GM12878 (cell line): Measurements from ENCODE around the gene MYMX. TPM values are rescaled to one million over a fixed set of nuclear protein-coding genes. Genes with fewer than 3 reads are reported as not detected.

Experiments used
- CBX5 ChIP-seq: sonication (generic); IDR thresholded peaks from 2 replicates; pipeline ENCODE4 v1.6.1; 2016; ENCODE audit warnings: low read depth, moderate library complexity, mild to moderate bottlenecking, inconsistent platforms
- CHD2 ChIP-seq: IDR thresholded peaks from 2 replicates; pipeline ENCODE4 v1.6.1; 2011; ENCODE audit warnings: low read depth, low read length, improper control_type of control experiment, borderline replicate concordance
- ESRRA ChIP-seq: IDR thresholded peaks from 2 replicates; pipeline ENCODE4 v1.6.1; 2012; ENCODE audit warnings: mild to moderate bottlenecking, low read length, improper control_type of control experiment
- IKZF1 ChIP-seq: fragments of 450-650 bp; conservative IDR thresholded peaks from 2 replicates; pipeline ENCODE4 v1.6.1; 2017; ENCODE audit warnings: antibody characterized with exemption, mild to moderate bottlenecking
- IKZF2 ChIP-seq, 2 experiments: fragments of 450-650 bp; IDR thresholded peaks; 2 replicates each; pipeline ENCODE4 v1.6.1; 2017; ENCODE audit warnings: mild to moderate bottlenecking in 2 of 2, moderate library complexity in 2 of 2
- MTA3 ChIP-seq: IDR thresholded peaks from 2 replicates; pipeline ENCODE4 v1.6.1; 2012; ENCODE audit warnings: low read length, inconsistent platforms, borderline replicate concordance
- STAT1 ChIP-seq: fragments of 450-650 bp; conservative IDR thresholded peaks from 2 replicates; pipeline ENCODE4 v1.6.1; 2014; ENCODE audit warnings: antibody characterized with exemption, mild to moderate bottlenecking
- SUPT20H ChIP-seq: IDR thresholded peaks from 2 replicates; pipeline ENCODE4 v1.6.1; 2011; ENCODE audit warnings: low read depth, mild to moderate bottlenecking, low read length, moderate library complexity, borderline replicate concordance; ENCODE audit not compliant: control insufficient read depth
- TCF12 ChIP-seq: IDR thresholded peaks from 2 replicates; pipeline ENCODE4 v1.6.1; 2011; ENCODE audit warnings: low read depth, mild to moderate bottlenecking, low read length
- TCF3 ChIP-seq: IDR thresholded peaks from 2 replicates; pipeline ENCODE4 v1.6.1; 2012; ENCODE audit warnings: low read depth, mild to moderate bottlenecking, low read length, borderline replicate concordance; ENCODE audit not compliant: insufficient read depth
- ZNF207 ChIP-seq: fragments of 450-650 bp; IDR thresholded peaks from 2 replicates; pipeline ENCODE4 v1.6.1; 2014; ENCODE audit warnings: antibody characterized with exemption, mild to moderate bottlenecking, borderline replicate concordance
- polyA plus RNA-seq, 11 experiments: library from polyadenylated mRNA; depleted of rRNA in 4 of 11; unstranded in 6 of 11; stranded (reverse) in 5 of 11; fragments of >200 nt; fragmentation: Nextera tagmentation in 4 of 11; fragmentation: Illumina TruSeq in 1 of 11; extraction: Ambion mirVana in 4 of 11; extraction: Trizol in 1 of 11; gene quantifications; 1 replicate in 1 of 11; 2 replicates in 10 of 11; pipeline versions ENCODE4 v1.2.1 to v1.2.3, GENCODE V29; 2011 to 2016; ENCODE audit warnings: inconsistent platforms in 2 of 11, missing spikeins in 2 of 11, low read depth in 1 of 11
- total RNA-seq, 4 experiments: library from RNA; depleted of rRNA in 3 of 4; stranded (reverse); fragments of >200 nt in 3 of 4; fragmentation: Illumina TruSeq in 1 of 4; extraction: Trizol in 1 of 4; gene quantifications; 2 replicates each; pipeline versions ENCODE4 v1.2.1 to v1.2.3, GENCODE V29; 2013 to 2021
- TF ChIP-seq, protein P1 (sequence below): fragments of 450-650 bp; formaldehyde crosslinking; IDR thresholded peaks from 2 replicates; pipeline ENCODE4 v1.4.0; 2020; ENCODE audit warnings: mild to moderate bottlenecking, moderate library complexity
- TF ChIP-seq, protein P2 (sequence below): fragments of 450-650 bp; IDR thresholded peaks from 2 replicates; pipeline ENCODE4 v1.6.1; 2018; ENCODE audit warnings: mild to moderate bottlenecking, low read depth, moderate library complexity; ENCODE audit not compliant: partially characterized antibody
- TF ChIP-seq, protein P3 (sequence below): fragments of 450-650 bp; IDR thresholded peaks from 2 replicates; pipeline ENCODE4 v1.6.1; 2017; ENCODE audit warnings: mild to moderate bottlenecking, moderate library complexity
- TF ChIP-seq, protein P4 (sequence below): fragments of 450-650 bp; IDR thresholded peaks from 2 replicates; pipeline ENCODE4 v1.6.1; 2017; ENCODE audit warnings: antibody characterized with exemption, mild to moderate bottlenecking, moderate library complexity

Gene MYMX
- total and polyA plus RNA-seq, 10 of the 15 experiments (the other 5 are each of a cell fraction or from before 2014, with no cell fraction given): not detected

DNA sequence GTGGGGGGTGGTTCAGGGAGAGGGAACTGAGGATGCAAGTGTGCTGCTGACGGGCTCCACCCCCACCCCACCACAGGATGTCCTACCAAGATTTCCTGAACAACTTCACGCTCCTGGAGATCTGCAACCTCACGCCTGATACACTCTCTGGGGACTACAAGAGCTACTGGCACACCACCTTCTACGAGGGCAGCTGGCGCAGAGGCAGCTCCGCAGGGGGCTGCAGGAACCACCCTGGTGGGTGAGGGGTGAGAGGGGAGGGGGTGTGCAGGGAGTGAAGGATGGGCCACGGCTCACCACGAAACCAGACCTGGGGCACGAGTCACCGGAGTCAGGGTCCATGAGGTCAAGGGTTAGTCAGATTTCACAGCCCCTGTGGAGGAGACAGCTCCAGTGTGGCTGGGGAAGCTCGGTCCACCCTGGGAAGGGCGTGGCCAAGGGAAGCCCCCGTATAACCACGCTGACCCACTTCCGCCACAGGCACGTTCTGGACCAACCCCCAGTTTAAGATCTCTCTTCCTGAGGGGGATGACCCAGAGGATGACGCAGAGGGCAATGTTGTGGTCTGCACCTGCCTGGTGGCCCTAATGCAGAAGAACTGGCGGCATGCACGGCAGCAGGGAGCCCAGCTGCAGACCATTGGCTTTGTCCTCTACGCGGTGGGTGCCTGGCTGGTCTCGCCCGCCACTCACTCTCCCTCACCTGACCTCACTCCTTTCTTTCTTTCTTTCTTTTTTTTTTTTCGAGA lies 39.8 kb upstream of the MYMX start (continued):
- TF ChIP-seq, protein P1, sequence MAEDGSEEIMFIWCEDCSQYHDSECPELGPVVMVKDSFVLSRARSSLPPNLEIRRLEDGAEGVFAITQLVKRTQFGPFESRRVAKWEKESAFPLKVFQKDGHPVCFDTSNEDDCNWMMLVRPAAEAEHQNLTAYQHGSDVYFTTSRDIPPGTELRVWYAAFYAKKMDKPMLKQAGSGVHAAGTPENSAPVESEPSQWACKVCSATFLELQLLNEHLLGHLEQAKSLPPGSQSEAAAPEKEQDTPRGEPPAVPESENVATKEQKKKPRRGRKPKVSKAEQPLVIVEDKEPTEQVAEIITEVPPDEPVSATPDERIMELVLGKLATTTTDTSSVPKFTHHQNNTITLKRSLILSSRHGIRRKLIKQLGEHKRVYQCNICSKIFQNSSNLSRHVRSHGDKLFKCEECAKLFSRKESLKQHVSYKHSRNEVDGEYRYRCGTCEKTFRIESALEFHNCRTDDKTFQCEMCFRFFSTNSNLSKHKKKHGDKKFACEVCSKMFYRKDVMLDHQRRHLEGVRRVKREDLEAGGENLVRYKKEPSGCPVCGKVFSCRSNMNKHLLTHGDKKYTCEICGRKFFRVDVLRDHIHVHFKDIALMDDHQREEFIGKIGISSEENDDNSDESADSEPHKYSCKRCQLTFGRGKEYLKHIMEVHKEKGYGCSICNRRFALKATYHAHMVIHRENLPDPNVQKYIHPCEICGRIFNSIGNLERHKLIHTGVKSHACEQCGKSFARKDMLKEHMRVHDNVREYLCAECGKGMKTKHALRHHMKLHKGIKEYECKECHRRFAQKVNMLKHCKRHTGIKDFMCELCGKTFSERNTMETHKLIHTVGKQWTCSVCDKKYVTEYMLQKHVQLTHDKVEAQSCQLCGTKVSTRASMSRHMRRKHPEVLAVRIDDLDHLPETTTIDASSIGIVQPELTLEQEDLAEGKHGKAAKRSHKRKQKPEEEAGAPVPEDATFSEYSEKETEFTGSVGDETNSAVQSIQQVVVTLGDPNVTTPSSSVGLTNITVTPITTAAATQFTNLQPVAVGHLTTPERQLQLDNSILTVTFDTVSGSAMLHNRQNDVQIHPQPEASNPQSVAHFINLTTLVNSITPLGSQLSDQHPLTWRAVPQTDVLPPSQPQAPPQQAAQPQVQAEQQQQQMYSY (CRISPR knock-in tag): no peak
- no peak for TF ChIP-seq SUPT20H
- TF ChIP-seq TCF12: peak; percentile 86; the same call in 1 of the 2 replicates
- no peak; the same call in 1 of the 2 replicates for TF ChIP-seq CHD2
- TF ChIP-seq TCF3: peak; percentile 43; the same call in 1 of the 2 replicates
- TF ChIP-seq, protein P2, sequence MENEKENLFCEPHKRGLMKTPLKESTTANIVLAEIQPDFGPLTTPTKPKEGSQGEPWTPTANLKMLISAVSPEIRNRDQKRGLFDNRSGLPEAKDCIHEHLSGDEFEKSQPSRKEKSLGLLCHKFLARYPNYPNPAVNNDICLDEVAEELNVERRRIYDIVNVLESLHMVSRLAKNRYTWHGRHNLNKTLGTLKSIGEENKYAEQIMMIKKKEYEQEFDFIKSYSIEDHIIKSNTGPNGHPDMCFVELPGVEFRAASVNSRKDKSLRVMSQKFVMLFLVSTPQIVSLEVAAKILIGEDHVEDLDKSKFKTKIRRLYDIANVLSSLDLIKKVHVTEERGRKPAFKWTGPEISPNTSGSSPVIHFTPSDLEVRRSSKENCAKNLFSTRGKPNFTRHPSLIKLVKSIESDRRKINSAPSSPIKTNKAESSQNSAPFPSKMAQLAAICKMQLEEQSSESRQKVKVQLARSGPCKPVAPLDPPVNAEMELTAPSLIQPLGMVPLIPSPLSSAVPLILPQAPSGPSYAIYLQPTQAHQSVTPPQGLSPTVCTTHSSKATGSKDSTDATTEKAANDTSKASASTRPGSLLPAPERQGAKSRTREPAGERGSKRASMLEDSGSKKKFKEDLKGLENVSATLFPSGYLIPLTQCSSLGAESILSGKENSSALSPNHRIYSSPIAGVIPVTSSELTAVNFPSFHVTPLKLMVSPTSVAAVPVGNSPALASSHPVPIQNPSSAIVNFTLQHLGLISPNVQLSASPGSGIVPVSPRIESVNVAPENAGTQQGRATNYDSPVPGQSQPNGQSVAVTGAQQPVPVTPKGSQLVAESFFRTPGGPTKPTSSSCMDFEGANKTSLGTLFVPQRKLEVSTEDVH: no peak
- peak; percentile 55 for TF ChIP-seq IKZF1
- no peak for TF ChIP-seq STAT1
- TF ChIP-seq IKZF2 (IDR thresholded peaks at IDR 0.05): peak; percentile 38 to 62; a peak in 3 of 4 replicates
- TF ChIP-seq CBX5: no peak
- TF ChIP-seq ZNF207: no peak
- TF ChIP-seq ESRRA: no peak
- TF ChIP-seq, protein P3, sequence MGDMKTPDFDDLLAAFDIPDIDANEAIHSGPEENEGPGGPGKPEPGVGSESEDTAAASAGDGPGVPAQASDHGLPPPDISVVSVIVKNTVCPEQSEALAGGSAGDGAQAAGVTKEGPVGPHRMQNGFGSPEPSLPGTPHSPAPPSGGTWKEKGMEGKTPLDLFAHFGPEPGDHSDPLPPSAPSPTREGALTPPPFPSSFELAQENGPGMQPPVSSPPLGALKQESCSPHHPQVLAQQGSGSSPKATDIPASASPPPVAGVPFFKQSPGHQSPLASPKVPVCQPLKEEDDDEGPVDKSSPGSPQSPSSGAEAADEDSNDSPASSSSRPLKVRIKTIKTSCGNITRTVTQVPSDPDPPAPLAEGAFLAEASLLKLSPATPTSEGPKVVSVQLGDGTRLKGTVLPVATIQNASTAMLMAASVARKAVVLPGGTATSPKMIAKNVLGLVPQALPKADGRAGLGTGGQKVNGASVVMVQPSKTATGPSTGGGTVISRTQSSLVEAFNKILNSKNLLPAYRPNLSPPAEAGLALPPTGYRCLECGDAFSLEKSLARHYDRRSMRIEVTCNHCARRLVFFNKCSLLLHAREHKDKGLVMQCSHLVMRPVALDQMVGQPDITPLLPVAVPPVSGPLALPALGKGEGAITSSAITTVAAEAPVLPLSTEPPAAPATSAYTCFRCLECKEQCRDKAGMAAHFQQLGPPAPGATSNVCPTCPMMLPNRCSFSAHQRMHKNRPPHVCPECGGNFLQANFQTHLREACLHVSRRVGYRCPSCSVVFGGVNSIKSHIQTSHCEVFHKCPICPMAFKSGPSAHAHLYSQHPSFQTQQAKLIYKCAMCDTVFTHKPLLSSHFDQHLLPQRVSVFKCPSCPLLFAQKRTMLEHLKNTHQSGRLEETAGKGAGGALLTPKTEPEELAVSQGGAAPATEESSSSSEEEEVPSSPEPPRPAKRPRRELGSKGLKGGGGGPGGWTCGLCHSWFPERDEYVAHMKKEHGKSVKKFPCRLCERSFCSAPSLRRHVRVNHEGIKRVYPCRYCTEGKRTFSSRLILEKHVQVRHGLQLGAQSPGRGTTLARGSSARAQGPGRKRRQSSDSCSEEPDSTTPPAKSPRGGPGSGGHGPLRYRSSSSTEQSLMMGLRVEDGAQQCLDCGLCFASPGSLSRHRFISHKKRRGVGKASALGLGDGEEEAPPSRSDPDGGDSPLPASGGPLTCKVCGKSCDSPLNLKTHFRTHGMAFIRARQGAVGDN: 0 out of 2 replicates have a peak, but pooled peaks have one; percentile 23
- TF ChIP-seq, protein P4, sequence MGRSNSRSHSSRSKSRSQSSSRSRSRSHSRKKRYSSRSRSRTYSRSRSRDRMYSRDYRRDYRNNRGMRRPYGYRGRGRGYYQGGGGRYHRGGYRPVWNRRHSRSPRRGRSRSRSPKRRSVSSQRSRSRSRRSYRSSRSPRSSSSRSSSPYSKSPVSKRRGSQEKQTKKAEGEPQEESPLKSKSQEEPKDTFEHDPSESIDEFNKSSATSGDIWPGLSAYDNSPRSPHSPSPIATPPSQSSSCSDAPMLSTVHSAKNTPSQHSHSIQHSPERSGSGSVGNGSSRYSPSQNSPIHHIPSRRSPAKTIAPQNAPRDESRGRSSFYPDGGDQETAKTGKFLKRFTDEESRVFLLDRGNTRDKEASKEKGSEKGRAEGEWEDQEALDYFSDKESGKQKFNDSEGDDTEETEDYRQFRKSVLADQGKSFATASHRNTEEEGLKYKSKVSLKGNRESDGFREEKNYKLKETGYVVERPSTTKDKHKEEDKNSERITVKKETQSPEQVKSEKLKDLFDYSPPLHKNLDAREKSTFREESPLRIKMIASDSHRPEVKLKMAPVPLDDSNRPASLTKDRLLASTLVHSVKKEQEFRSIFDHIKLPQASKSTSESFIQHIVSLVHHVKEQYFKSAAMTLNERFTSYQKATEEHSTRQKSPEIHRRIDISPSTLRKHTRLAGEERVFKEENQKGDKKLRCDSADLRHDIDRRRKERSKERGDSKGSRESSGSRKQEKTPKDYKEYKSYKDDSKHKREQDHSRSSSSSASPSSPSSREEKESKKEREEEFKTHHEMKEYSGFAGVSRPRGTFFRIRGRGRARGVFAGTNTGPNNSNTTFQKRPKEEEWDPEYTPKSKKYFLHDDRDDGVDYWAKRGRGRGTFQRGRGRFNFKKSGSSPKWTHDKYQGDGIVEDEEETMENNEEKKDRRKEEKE: no peak
- no peak for TF ChIP-seq MTA3
